H1 (cell line): ENCODE results near the gene MKRN1. TPM values are rescaled to one million over a fixed set of nuclear protein-coding genes. Genes with fewer than 3 reads are reported as not detected.

Source experiments
- CTCF ChIA-PET: fragments of 300-600 bp; sonication (Branson Sonifier 250); formaldehyde crosslinking; loops from one replicate; lab custom pipeline; 2021; ENCODE audit not compliant: partially characterized antibody; lab: Charles Lee
- POLR2A ChIA-PET: fragments of 300-600 bp; sonication (Branson Sonifier 250); formaldehyde crosslinking; loops from one replicate; lab custom pipeline; 2021; ENCODE audit warnings: inconsistent platforms; ENCODE audit not compliant: partially characterized antibody; lab: Charles Lee
- DNase-seq, 2 experiments: peaks; one replicate each; pipeline versions ENCODE4 v3.0.0 to v3.0.0-alpha.2; 2010 to 2022; ENCODE audit warnings: low spot score in 2 of 2, low read depth in 1 of 2, mixed read lengths in 1 of 2
- FAIRE-seq: peaks from 2 replicates; lab custom pipeline; 2011; peaks lifted over from hg19 to GRCh38; lab: Jason Lieb, UNC
- H2AFZ ChIP-seq: 2 replicates; pipeline ENCODE4 v1.8.1; 2012; ENCODE audit warnings: low read length, inconsistent platforms
- H2AK5ac ChIP-seq: 2 replicates; pipeline ENCODE4 v1.6.1; 2013; ENCODE audit warnings: low read depth, low read length
- H2BK120ac ChIP-seq: replicated peaks from 2 replicates; pipeline ENCODE3; 2013; ENCODE audit warnings: low read depth, low read length, inconsistent platforms
- H2BK12ac ChIP-seq: 2 replicates; pipeline ENCODE4 v1.6.1; 2013; ENCODE audit warnings: low read depth, low read length
- H2BK15ac ChIP-seq: 2 replicates; pipeline ENCODE4 v1.6.1; 2013; ENCODE audit warnings: low read length
- H2BK20ac ChIP-seq: 2 replicates; pipeline ENCODE4 v1.6.1; 2013; ENCODE audit warnings: low read length
- H2BK5ac ChIP-seq: 2 replicates; pipeline ENCODE4 v1.6.1; 2013; ENCODE audit warnings: low read depth, low read length
- H3K14ac ChIP-seq: 2 replicates; pipeline ENCODE4 v1.6.1; 2013; ENCODE audit warnings: inconsistent platforms; ENCODE audit not compliant: insufficient read length
- H3K18ac ChIP-seq: 2 replicates; pipeline ENCODE4 v1.6.1; 2013; ENCODE audit warnings: low read length; ENCODE audit errors: extremely low read depth
- H3K23ac ChIP-seq: 2 replicates; pipeline ENCODE4 v1.6.1; 2013; ENCODE audit warnings: inconsistent platforms; ENCODE audit not compliant: insufficient read length
- H3K23me2 ChIP-seq: 2 replicates; pipeline ENCODE4 v1.6.1; 2013; ENCODE audit warnings: low read depth, low read length
- H3K27ac ChIP-seq: 2 replicates; pipeline ENCODE4 v1.6.1; 2011; ENCODE audit warnings: low read depth, low read length, inconsistent platforms
- H3K27me3 ChIP-seq, 4 experiments: replicated peaks in 1 of 4; 1 replicate in 1 of 4; 2 replicates in 3 of 4; pipeline versions ENCODE4 v1.6.1 to v1.8.1; 2011 to 2013; ENCODE audit warnings: low read length in 3 of 4, mild to moderate bottlenecking in 3 of 4, inconsistent platforms in 2 of 4, mixed read lengths in 2 of 4, moderate library complexity in 1 of 4; ENCODE audit not compliant: control insufficient read depth in 3 of 4, insufficient read depth in 3 of 4; ENCODE audit errors: extremely low read depth in 1 of 4
- H3K36me3 ChIP-seq, 4 experiments: 2 replicates each; pipeline versions ENCODE4 v1.6.1 to v1.8.1; 2011 to 2013; ENCODE audit warnings: mild to moderate bottlenecking in 4 of 4, low read length in 3 of 4, moderate library complexity in 2 of 4, control low read depth in 1 of 4, inconsistent platforms in 1 of 4; ENCODE audit not compliant: insufficient read depth in 4 of 4, control insufficient read depth in 2 of 4
- H3K4ac ChIP-seq: replicated peaks from 2 replicates; pipeline ENCODE3; 2013; ENCODE audit warnings: low read length, low read depth, mixed read lengths, inconsistent platforms; ENCODE audit not compliant: insufficient read length
- H3K4me1 ChIP-seq, 4 experiments: replicated peaks in 1 of 4; 1 replicate in 1 of 4; 2 replicates in 3 of 4; pipeline versions ENCODE4 v1.6.1 to v1.8.1; 2011 to 2013; ENCODE audit warnings: low read length in 3 of 4, inconsistent platforms in 2 of 4, mixed read lengths in 1 of 4; ENCODE audit not compliant: insufficient read depth in 4 of 4, control insufficient read depth in 3 of 4
- H3K4me2 ChIP-seq, 2 experiments: 2 replicates each; pipeline versions ENCODE4 v1.6.1 to v1.8.1; 2011 to 2013; ENCODE audit warnings: low read depth in 2 of 2, low read length in 2 of 2, control low read depth in 1 of 2, inconsistent platforms in 1 of 2, mild to moderate bottlenecking in 1 of 2; ENCODE audit not compliant: insufficient read depth in 1 of 2
- H3K4me3 ChIP-seq, 4 experiments: fragments of 200-600, 300-600 bp in 1 of 4; sonication (generic), shearing (Covaris generic), sonication (Bioruptor Twin) in 1 of 4; 2 replicates each; pipeline versions ENCODE4 v1.5.1 to v1.8.1; 2011 to 2016; ENCODE audit warnings: low read length in 4 of 4, low read depth in 3 of 4, control low read depth in 2 of 4, inconsistent platforms in 2 of 4, mild to moderate bottlenecking in 2 of 4, mixed read lengths in 1 of 4, moderate library complexity in 1 of 4; ENCODE audit not compliant: insufficient read depth in 2 of 4; ENCODE audit errors: extremely low read depth in 1 of 4
- H3K56ac ChIP-seq: replicated peaks from 2 replicates; pipeline ENCODE3; 2013; ENCODE audit warnings: low read depth, mild to moderate bottlenecking, mixed read lengths, low read length, inconsistent platforms; ENCODE audit not compliant: insufficient read length
- H3K79me1 ChIP-seq: 2 replicates; pipeline ENCODE4 v1.6.1; 2013; ENCODE audit warnings: low read depth, low read length, control low read depth
- H3K79me2 ChIP-seq, 2 experiments: 2 replicates each; pipeline versions ENCODE4 v1.6.1 to v1.8.1; 2012 to 2013; ENCODE audit warnings: low read length in 2 of 2, mild to moderate bottlenecking in 2 of 2, inconsistent platforms in 1 of 2; ENCODE audit not compliant: insufficient read depth in 2 of 2, control insufficient read depth in 1 of 2
- H3K9ac ChIP-seq, 4 experiments: replicated peaks in 1 of 4; 1 replicate in 1 of 4; 2 replicates in 3 of 4; pipeline versions ENCODE4 v1.6.1 to v1.8.1; 2011 to 2013; ENCODE audit warnings: low read depth in 3 of 4, low read length in 3 of 4, control low read depth in 2 of 4, mild to moderate bottlenecking in 2 of 4, moderate library complexity in 2 of 4, inconsistent platforms in 1 of 4; ENCODE audit errors: extremely low read depth in 1 of 4
- H3K9me3 ChIP-seq, 2 experiments: 2 replicates each; pipeline versions ENCODE4 v1.6.1 to v1.8.1; 2012 to 2013; ENCODE audit warnings: mild to moderate bottlenecking in 2 of 2, moderate library complexity in 2 of 2, control low read depth in 1 of 2, inconsistent platforms in 1 of 2, low read depth in 1 of 2, low read length in 1 of 2, mixed read lengths in 1 of 2; ENCODE audit not compliant: insufficient read depth in 2 of 2
- H4K20me1 ChIP-seq, 2 experiments: replicated peaks in 1 of 2; 2 replicates each; pipeline versions ENCODE3 to v1.8.1; 2011 to 2013; ENCODE audit warnings: inconsistent platforms in 2 of 2, low read length in 2 of 2, mild to moderate bottlenecking in 1 of 2; ENCODE audit not compliant: insufficient read depth in 2 of 2, control insufficient read depth in 1 of 2
- H4K5ac ChIP-seq: 2 replicates; pipeline ENCODE4 v1.6.1; 2013; ENCODE audit warnings: low read length, low read depth, mixed read lengths, inconsistent platforms; ENCODE audit not compliant: insufficient read length
- H4K8ac ChIP-seq: 2 replicates; pipeline ENCODE4 v1.8.0; 2013; ENCODE audit warnings: mild to moderate bottlenecking, moderate library complexity, low read length, inconsistent platforms; ENCODE audit not compliant: insufficient read depth; ENCODE audit errors: extremely low read depth
- H4K91ac ChIP-seq: replicated peaks from 2 replicates; pipeline ENCODE3; 2013; ENCODE audit warnings: low read length, mixed read lengths, inconsistent platforms; ENCODE audit not compliant: insufficient read length
- ATF2 ChIP-seq: IDR thresholded peaks from 2 replicates; pipeline ENCODE4 v1.6.1; 2012; ENCODE audit warnings: low read length, inconsistent platforms
- BCL11A ChIP-seq, 2 experiments: IDR thresholded peaks; one replicate each; pipeline ENCODE4 v1.6.1; 2011; ENCODE audit warnings: low read depth in 2 of 2, low read length in 2 of 2, mild to moderate bottlenecking in 2 of 2
- CBX8 ChIP-seq: fragments of 300-800, 300-1000 bp; sonication (generic); IDR thresholded peaks from 2 replicates; pipeline ENCODE4 v1.7.1; 2016; ENCODE audit warnings: low read depth, low read length, borderline replicate concordance
- CEBPB ChIP-seq: IDR thresholded peaks from 2 replicates; pipeline ENCODE4 v1.6.1; 2012; ENCODE audit warnings: low read depth, low read length
- CTCF ChIP-seq, 3 experiments: IDR thresholded peaks; 1 replicate in 2 of 3; 2 replicates in 1 of 3; pipeline versions ENCODE4 v1.5.1 to v1.6.1; 2011; ENCODE audit warnings: low read length in 3 of 3, mild to moderate bottlenecking in 3 of 3, inconsistent platforms in 2 of 3, low read depth in 1 of 3, moderate library complexity in 1 of 3; ENCODE audit not compliant: insufficient read depth in 1 of 3; ENCODE audit errors: control extremely low read depth in 1 of 3
- NRF1 ChIP-seq: IDR thresholded peaks from 2 replicates; pipeline ENCODE4 v1.6.1; 2011; ENCODE audit warnings: mild to moderate bottlenecking, low read depth, low read length, improper control_type of control experiment
- POU5F1 ChIP-seq: IDR thresholded peaks from 2 replicates; pipeline ENCODE4 v1.6.1; 2011; ENCODE audit warnings: low read depth, mild to moderate bottlenecking, low read length, moderate library complexity
- RNF2 ChIP-seq: fragments of 200-900, 300-1000 bp; sonication (generic); IDR thresholded peaks from 2 replicates; pipeline ENCODE4 v1.7.1; 2016; ENCODE audit warnings: borderline replicate concordance, low read depth, mild to moderate bottlenecking, antibody characterized with exemption, low read length; ENCODE audit not compliant: poor library complexity, severe bottlenecking; ENCODE audit errors: missing control alignments
- WGBS, 2 experiments: shearing (Covaris generic) in 1 of 2; methylation state at CpG; one replicate each; pipeline versions ENCODE4 v1.1.6 to v1.1.7; 2013 to 2015; ENCODE audit warnings: low lambda C conversion rate in 2 of 2, mixed read lengths in 2 of 2, inconsistent platforms in 1 of 2, low coverage in 1 of 2, missing lambda C conversion rate in 1 of 2; ENCODE audit not compliant: insufficient replicate concordance in 2 of 2, insufficient coverage in 1 of 2, insufficient read length in 1 of 2; ENCODE audit errors: extremely low coverage in 1 of 2, missing lambda C conversion rate in 1 of 2; 5-methylcytosine and 5-hydroxymethylcytosine counted together
- polyA plus RNA-seq, 7 experiments: library from polyadenylated mRNA; depleted of rRNA in 3 of 7; stranded (reverse) in 5 of 7; unstranded in 2 of 7; fragments of >200 nt in 5 of 7; fragments of 200-250 nt in 2 of 7; gene quantifications; 1 replicate in 5 of 7; 2 replicates in 1 of 7; 4 replicates in 1 of 7; pipeline versions ENCODE4 v1.2.1 to v1.2.3, GENCODE V29; 2011 to 2013; ENCODE audit warnings: missing spikeins in 2 of 7, mixed read lengths in 2 of 7
- total RNA-seq: library from RNA; stranded (reverse); fragmentation: NEBNext Ultra II Directional; extraction: Animal tissue kit (Norgen Biotek cat#: 25700); gene quantifications from 2 replicates; pipeline ENCODE4 v1.2.1, GENCODE V29; 2021

The MKRN1 gene
- total and polyA plus RNA-seq, 2 of the 8 experiments (the other 6 are each of a cell fraction or from before 2014, with no cell fraction given), result 46.2 to 99.6 TPM

GRCh38 chr7:140512317-140513000 is 33.2 kb upstream of the MKRN1 start:
- no peak overlapping the region for H3K4ac ChIP-seq
- H2BK120ac ChIP-seq, result no peak overlapping the region
- H3K9me3 ChIP-seq, result no peaks in the 10 kb centered on the region
- H4K91ac ChIP-seq, result no peak overlapping the region
- H3K27ac ChIP-seq, result no peak overlapping the region
- 0 out of 2 replicates have a peak overlapping the region, but pooled peaks have one; percentile 49 for H2AFZ ChIP-seq
- no peak overlapping the region for H3K14ac ChIP-seq
- H4K5ac ChIP-seq, result no peak overlapping the region
- no peak overlapping the region for H2AK5ac ChIP-seq
- H4K20me1 ChIP-seq, result no peaks in the 10 kb centered on the region
- no peak for FAIRE-seq
- H3K36me3 ChIP-seq, result no peaks in the 10 kb centered on the region
- H3K18ac ChIP-seq, result peak overlapping the region; percentile 24; the same call in 1 of the 2 replicates
- H3K27me3 ChIP-seq, result no peaks in the 10 kb centered on the region
- no peak overlapping the region for H2BK20ac ChIP-seq
- 64% methylated on average over 9 of the region's 9 CpGs; no CpG with 5 or more reads in 1 of the 2 experiments for whole genome bisulfite sequencing, 2 experiments
- CTCF ChIA-PET, result interaction anchor here (0.6 to 18.4 kb wide), 4 partner anchors 28 to 132 kb away, joined by 3 to 322 read pairs (median 10); partner anchors contain the start of gene DENND2A
- H2BK15ac ChIP-seq, result no peak overlapping the region
- no peaks in the 10 kb centered on the region for H3K23me2 ChIP-seq
- POLR2A ChIA-PET, result no interaction called here
- H3K23ac ChIP-seq, result no peak overlapping the region
- H3K4me2 ChIP-seq, result no peak overlapping the region
- H3K79me2 ChIP-seq, result no peaks in the 10 kb centered on the region
- H2BK12ac ChIP-seq, result no peak overlapping the region
- H3K56ac ChIP-seq, result no peak overlapping the region
- H2BK5ac ChIP-seq, result no peak overlapping the region; the same call in 1 of the 2 replicates
- H3K4me3 ChIP-seq, result no peak overlapping the region
- no peaks in the 10 kb centered on the region for H3K79me1 ChIP-seq
- DNase-seq, result no peak
- no peaks in the 10 kb centered on the region for H3K4me1 ChIP-seq
- H4K8ac ChIP-seq, result peak overlapping the region; percentile 20; the same call in 1 of the 2 replicates
- no peak overlapping the region for H3K9ac ChIP-seq
- TF ChIP-seq CEBPB, result no peak
- TF ChIP-seq ATF2, result no peak
- TF ChIP-seq POU5F1, result no peak
- no peak for TF ChIP-seq BCL11A (IDR thresholded peaks at IDR 0.05; ENCODE audit: low read depth in 2 of 2, low read length in 2 of 2)
- TF ChIP-seq RNF2, result no peak
- no peak for TF ChIP-seq CTCF (IDR thresholded peaks at IDR 0.05; ENCODE audit: control extremely low read depth in 1 of 3, insufficient read depth in 1 of 3, low read depth in 1 of 3, low read length in 3 of 3)
- no peak for TF ChIP-seq CBX8
- TF ChIP-seq NRF1, result no peak
